Activated T-helper 1 cell treated with Interleukin-2 at 50 U/mL for 16 hours (primary cell): ENCODE data around the gene OGFOD3.
"Not testable (repeated sequence)": the region's sequence is repeated elsewhere in the genome, so short reads cannot be mapped to it uniquely, and the experiment has no call there.

Experiments used
- DNase-seq: peaks from one replicate; pipeline ENCODE4 v3.0.0-alpha.2; 2020; ENCODE audit warnings: low read depth

Gene OGFOD3

GRCh38 chr17:82373072-82373452 lies 45.3 kb downstream of the OGFOD3 start:
- DNase-seq = not testable (repeated sequence)

DNA sequence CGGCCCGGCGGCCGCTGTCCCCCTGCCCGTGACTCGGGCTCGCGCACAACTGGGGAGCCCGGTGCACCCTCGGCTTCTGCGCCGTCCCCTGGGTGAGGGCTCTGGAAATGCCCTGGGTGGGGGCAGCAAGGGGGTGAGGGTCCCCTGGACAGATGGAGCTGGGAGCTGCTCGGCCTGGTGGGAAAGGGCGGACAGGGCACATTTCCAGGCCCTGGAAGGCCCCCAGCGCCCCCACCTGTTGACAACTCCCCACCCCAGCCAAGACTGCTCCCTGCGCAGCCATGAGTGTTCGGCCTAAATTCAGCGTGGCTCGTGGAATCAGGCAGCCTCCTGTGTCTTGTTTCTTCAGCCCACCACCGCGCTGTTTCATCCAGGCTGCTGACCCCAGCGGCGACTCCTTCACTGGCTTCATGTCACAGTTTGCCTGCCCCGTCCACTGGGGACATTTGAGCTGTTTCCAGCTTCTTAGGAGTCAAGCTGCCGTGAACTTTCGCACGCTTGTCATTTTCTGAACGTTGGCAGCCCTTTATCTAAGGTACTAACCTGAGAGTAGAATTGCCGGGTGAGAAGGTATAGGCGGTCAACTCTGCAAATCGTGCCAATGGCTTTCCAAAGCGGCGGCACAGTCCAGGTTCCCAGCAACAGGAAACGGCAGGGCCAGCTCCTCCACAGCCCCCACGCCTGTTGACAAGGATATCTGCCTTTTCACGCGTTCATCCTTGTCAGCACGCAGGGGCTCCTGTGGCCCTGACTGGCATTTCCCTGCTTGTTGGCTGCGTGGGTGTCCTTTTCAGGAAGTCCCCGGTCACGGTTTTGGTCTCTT lies 45.9 kb downstream of the OGFOD3 start:
- no peak for DNase-seq

DNA sequence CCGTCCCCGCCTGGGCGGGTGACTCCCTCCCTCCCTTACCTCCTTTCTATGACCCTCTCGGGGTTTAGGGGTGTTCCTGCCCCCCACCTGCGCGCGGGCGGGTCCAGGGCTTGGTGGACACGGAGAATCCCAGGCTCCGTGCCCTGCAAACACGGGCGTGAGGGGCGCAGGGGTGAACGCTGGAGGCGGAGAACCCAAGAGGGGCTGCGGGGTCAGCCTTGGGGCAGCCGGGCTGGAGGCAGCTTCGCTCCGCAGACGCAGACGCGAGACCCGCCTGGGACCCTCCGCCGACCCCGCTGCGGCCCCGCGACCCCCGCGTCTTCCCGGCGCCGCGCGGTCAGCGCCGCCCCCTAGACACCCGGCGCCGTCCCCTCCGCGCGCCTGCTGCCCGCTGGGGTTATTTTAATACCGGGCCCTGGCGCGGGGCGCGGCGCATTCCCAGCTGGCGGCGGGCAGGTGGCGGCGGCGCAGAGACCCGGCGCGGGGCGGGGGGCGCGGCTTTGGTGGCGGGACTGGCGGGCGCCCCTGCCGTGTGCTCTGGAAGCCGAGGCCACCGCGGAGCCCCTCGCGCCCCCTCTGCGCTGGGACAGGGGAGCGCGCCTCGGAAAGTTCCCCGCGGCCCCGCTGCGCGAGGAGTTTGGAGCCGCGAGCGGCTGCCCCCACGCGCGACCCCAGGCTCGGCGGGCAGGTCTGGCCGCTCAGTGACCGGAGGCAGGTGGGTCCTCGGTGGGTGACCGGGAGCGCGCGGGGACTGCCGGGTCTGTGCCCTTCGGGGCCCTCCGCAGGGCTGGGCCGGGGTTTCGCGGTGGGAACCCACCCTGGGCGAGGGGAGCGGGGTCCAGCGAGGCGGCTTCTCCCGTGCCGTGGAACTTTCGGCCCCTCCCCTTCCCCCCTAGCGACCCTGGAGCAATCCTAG lies 46.8 kb downstream of the OGFOD3 start, which contains the start of gene UTS2R:
Gene UTS2R (plus strand): TSS at position 433 of the 916 bp plus-strand sequence. CDS start 2,560 bp downstream, outside the sequence.
- DNase-seq = no peak

DNA sequence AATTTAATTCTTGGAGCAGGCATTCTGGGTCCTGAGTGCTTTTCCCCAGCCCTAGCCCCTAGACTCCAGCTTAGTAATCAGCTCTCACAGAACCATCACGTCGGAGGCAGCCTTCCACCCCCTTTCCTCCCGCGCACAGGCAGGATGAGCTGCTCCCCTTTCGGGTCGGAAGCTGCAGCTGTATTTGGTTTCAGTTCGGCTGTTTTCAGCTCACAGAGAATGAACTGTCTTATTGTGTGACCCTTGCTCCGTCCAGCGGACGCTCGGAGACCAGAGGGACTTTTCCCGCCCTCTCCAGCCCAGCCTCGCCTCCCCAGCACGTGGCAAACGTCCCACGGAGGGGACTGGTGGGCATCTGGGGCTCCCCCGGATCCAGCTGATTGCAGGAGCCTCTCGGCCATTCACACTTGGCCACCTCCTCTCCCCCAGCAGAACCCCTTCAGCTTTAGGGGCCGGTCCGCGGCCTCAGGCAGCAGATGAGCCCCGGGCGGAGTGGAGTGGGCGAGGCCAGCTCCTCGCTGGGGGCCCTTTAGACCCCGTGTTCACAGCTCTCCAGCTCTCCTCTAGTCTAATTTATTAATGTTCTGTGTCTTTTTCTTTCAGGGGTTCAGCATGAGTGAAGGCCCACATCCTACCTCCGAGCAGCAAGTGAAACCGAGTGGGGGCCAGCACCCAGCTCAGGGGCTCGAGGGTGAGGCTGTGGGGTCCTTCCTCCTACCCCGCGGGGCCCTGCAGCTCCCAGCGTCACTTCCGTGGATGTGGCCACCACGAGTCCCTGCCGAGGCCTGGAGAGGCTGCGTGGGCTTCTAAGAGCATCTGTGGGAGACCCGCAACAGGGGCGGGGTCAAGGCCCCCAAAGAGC lies 47.7 kb downstream of the OGFOD3 start:
- no peak for DNase-seq

DNA sequence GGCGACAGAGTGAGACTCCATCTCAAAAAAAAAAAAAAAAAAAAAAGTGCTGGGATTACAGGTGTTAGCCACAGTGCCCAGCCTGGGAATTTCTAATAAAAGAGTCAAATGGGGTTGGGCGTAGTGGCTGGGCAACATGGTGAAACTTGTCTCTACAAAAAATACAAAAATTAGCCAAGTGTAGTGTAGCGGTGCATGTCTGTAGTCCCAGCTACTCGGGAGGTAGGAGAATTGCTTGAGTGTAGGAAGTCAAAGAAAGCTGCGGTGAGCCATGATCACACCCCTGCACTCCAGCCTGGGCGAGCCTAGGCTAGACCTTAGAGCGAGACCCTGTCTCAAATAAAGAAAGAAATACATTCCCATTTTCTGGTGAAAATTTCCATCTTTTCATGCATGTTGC lies 49.2 kb downstream of the OGFOD3 start:
- no peak for DNase-seq

- no peak for DNase-seq
These were observed 50.5 kb downstream of the OGFOD3 start for GRCh38 chr17:82367724-82368524.

DNA sequence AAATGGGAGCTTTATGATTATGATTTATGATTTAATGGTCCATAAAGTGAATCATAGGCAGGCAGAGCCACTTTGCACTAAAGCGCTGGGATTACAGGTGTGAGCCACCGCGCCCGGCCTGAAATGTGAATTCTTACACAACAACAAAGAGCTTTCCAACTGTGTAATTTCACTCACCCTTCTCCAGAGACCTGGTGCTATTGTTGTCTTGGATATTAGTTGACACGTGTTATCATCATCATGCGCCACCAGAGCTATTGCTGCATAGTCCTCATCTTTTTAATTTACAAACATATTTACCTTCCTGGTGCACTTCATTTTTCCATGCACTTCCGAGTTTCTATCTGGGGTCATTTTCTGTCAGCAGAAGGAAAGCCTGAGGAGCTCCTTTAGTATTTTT lies 51.6 kb downstream of the OGFOD3 start:
- DNase-seq = no peak

DNA sequence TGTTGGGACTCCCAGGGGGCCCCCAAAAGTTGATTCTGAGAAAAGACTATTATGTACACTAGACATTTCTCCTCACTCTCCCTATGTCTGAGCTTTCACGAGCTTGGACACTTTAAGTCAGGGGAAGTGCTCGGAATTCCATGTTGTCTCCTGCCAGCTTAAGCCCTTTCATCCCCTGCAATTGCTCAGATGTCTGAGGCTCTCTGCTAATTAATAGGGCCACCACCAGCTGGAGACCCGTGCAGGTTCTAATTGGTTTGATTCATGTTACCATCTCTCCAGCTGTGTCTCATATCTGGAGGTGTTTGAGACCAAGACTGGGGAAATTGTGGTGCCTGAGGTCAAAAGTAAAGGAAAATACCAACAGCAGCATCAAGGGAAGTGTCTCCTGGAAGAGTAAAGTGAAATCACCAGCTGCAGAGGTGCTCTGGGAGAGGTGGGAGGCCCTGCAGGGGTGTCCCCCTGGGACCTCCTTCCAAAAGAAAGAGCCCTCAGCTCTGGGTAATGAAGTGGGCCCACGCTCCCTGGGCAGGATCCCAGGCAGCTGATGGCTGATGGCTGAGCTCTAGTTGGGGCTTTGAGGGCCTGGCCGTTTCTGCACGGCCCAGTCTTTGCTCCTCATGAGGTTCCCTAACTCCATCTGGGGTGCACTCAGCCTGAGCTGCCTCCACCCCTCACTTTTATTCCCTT lies 52.6 kb downstream of the OGFOD3 start:
- no peak for DNase-seq

GRCh38 chr17:82361885-82362633 lies 56.3 kb downstream of the OGFOD3 start:
- no peak for DNase-seq

GRCh38 chr17:82359451-82360074 lies 58.8 kb downstream of the OGFOD3 start:
- not testable (repeated sequence) for DNase-seq

GRCh38 chr17:82358465-82359350 lies 59.7 kb downstream of the OGFOD3 start, which contains the start of gene TEX19:
TSS of gene TEX19 (plus strand) at chr17:82359247. CDS start at chr17:82362151, 2,904 bp downstream.
- no peak for DNase-seq

DNA sequence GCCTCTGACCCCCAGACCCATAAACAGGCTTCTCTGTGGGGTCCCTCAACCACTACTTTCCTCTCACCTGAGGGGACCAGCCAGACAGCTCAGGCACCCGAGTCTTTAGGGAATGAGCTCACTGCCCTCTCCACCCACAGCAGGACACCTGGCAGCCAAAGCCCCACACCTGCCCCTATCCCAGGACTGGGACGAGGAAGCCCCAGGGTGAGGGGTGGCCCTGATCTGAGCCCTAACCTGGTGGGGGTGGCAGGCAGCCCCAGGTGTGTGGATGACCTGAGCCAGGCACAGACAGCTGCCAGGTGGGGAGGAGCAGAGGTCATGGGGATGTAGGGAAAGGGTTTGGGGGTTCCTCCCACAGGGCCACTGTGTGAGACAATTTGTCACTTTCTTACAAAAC lies 61.0 kb downstream of the OGFOD3 start:
- no peak for DNase-seq

DNA sequence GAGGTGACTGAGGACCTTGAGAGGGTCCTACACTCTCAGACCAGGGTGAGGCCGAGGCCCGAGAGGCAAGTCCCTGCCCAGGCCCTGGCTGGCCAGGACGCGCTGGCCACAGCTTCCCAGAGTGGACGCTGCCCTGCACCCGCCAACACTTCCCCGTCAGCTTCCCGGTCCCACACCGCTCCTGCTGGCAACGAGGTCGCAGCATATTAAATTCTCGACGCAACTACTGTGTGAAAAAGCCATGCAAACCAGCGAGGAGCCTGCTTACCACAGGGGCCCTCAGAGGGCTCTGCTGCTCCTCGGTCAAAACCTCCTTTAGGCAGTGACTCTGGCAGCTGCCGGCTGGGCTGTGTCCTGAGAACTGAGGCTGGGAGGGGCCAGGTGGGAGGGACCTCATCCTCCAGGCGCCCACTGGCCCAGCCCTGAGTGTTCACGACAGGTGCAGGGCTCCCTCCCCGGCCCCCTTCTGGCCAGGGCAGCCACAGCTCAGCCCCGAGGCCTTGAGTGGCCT lies 61.5 kb downstream of the OGFOD3 start:
- no peak for DNase-seq

GRCh38 chr17:82355770-82356427 lies 62.5 kb downstream of the OGFOD3 start:
- DNase-seq = no peak

DNA sequence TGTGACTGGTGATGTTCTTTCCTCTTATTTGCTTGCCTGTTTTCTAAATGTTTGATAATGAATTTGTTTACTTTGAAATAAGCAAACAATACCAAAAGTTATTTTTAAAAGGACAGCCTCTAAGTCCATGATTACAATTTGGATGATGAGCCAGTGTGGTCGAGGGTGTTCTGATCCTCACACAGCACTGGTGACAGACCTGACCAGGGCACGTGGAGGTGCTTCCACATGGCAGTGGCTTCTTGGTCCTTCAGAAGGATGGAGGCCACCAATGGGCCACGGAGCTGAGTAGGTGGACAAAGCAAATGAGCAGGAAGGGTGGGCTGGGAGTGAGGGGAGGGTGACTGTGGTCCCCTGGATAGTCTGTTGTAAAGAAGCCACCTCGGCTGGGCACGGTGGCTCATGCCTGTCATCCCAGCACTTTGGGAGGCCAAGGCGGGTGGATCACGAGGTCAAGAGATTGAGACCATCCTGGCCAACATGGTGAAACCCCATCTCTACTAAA lies 63.5 kb downstream of the OGFOD3 start:
- no peak for DNase-seq

DNA sequence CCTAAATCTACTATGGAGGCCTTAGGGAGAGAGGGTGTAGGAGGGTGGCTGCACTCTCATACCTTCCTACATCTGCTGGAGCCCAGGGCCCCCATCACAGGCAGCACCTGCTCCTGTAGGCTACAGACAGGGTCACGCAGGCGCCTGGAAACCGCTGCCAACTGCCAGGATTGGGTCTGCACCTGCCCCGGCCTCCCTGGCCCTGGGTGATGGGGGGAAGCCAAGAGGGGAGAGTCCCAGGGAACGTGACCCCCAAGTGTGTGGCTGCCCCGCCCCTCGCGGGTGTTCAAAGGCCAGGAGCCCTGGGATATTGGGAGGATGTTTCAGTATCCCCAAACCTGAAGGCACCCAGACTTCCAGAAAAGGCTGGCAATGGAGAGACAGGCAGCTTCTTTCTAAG lies 64.9 kb downstream of the OGFOD3 start:
- DNase-seq = no peak
